Heart left ventricle (tissue), 16 donors: Measurements from ENCODE around the gene EXOC4. TPM values are rescaled to one million over a fixed set of nuclear protein-coding genes. Genes with fewer than 3 reads are reported as not detected.

Experiments
- ATAC-seq, 4 donors: fragments of 200-7000 bp; cut with Tn5 transposase; one replicate each; pipeline ENCODE4 v1.9.1; 2020 to 2022; ENCODE audit warnings: moderate library complexity in 4 of 4, mild to moderate bottlenecking in 3 of 4, moderate number of reproducible peaks in 1 of 4
- DNase-seq, 5 donors: peaks; one replicate each; pipeline ENCODE4 v3.0.0-alpha.2; 2020
- H3K27ac ChIP-seq, 12 donors: fragments of 200-600 bp; sonication (generic) in 4 of 12; one replicate each; pipeline versions ENCODE4 v1.5.0 to v1.8.0; 2016 to 2022; ENCODE audit warnings: mild to moderate bottlenecking in 2 of 12
- H3K27me3 ChIP-seq, 9 donors: fragments of 200-600 bp; sonication (generic) in 2 of 9; one replicate each; pipeline versions ENCODE4 v1.5.1 to v1.8.0; 2016 to 2022; ENCODE audit warnings: mild to moderate bottlenecking in 3 of 9
- H3K36me3 ChIP-seq, 9 donors: fragments of 200-600 bp; sonication (generic) in 2 of 9; one replicate each; pipeline versions ENCODE4 v1.5.0 to v1.8.0; 2018 to 2022; ENCODE audit warnings: mild to moderate bottlenecking in 2 of 9
- H3K4me1 ChIP-seq, 12 donors: fragments of 200-600 bp; sonication (generic) in 4 of 12; one replicate each; pipeline versions ENCODE4 v1.5.0 to v1.8.0; 2016 to 2022; ENCODE audit warnings: mild to moderate bottlenecking in 3 of 12
- H3K4me3 ChIP-seq, 12 donors: fragments of 200-600 bp; sonication (generic) in 4 of 12; one replicate each; pipeline versions ENCODE4 v1.5.0 to v1.8.0; 2017 to 2022; ENCODE audit warnings: mild to moderate bottlenecking in 9 of 12, moderate library complexity in 4 of 12
- H3K9me3 ChIP-seq, 12 donors: fragments of 200-600 bp; sonication (generic) in 4 of 12; one replicate each; pipeline versions ENCODE4 v1.5.0 to v1.8.0; 2016 to 2022; ENCODE audit warnings: mild to moderate bottlenecking in 1 of 12
- CTCF ChIP-seq, 12 donors: fragments of 200-600 bp; sonication (generic) in 4 of 12; IDR thresholded peaks; one replicate each; pipeline versions ENCODE4 v1.5.0 to v1.8.0; 2018 to 2022; ENCODE audit warnings: antibody characterized with exemption in 12 of 12, mild to moderate bottlenecking in 5 of 12
- POLR2A ChIP-seq, 2 donors: fragments of 450-650 bp; IDR thresholded peaks; one replicate each; pipeline ENCODE4 v1.6.1; 2017; ENCODE audit warnings: antibody characterized with exemption in 2 of 2, mild to moderate bottlenecking in 2 of 2, moderate library complexity in 2 of 2
- WGBS, 4 donors: extraction: QIAGEN DNeasy Blood & Tissue Kit in 2 of 4; methylation state at CpG; one replicate each; pipeline versions ENCODE4 v1.1.5 to v1.1.7; 2013 to 2018; 5-methylcytosine and 5-hydroxymethylcytosine counted together
- intact Hi-C, 10 donors: fragments of 100-400 bp; cut with DNase I; formaldehyde crosslinking; loops; one replicate each; pipeline versions ENCODE4 v1.11.1 to v1.14.2; 2022
- polyA plus RNA-seq, 2 donors: library from polyadenylated mRNA; stranded (reverse); fragments of 200-250 nt; gene quantifications; one replicate each; pipeline ENCODE4 v1.2.3, GENCODE V29; 2013
- total RNA-seq, 9 donors: library from RNA; depleted of rRNA in 2 of 9; stranded (reverse); fragments of >200 nt in 2 of 9; fragmentation: NEBNext Ultra II Directional in 3 of 9; extraction: Animal tissue kit (Norgen Biotek cat#: 25700) in 3 of 9; gene quantifications; one replicate each; pipeline versions ENCODE4 v1.1.0 to v1.2.4, GENCODE V29; 2016 to 2023
- donor health status: ischemic (EF 13 %, LVEDD 7.1; RV severe dilation, severe dysfunction).
- donor health status: healthy with polysubstance abuse.
- donor health status: DM: no; HTN: yes; CAD: no.
- donor health status: DM: no; HTN: no; CAD: no.
- donor health status: ischemic (EF 25% LVEDD 6.9; RV normal size, moderate dysfunction).
- donor health status: ischemic (EF 25% LVEDD 5.7; RV mildly dilated, moderate dysfunction).
- donor health status: healthy.
- donor health status: DM: yes; HTN: yes; CAD: no.
- donor health status: ischemic (EF 35%, LVEDD 5.7; RV mildly dilated, moderate dysfunction).
- donor health status: nonischemic (EF 11% LVEDD 7.7; RV severe dilation, severe dysfunction).
- donor health status: DM: yes; HTN: yes; CAD: no.
- donor health status: PGD.
- donor health status: ischemic (EF 29% LVEDD 5.4; RV normal size, mild dysfunction).
- donor health status: nonischemic (EF 23%, LVEDD 6.1; RV moderate dilation, normal function).

Gene EXOC4
- total and polyA plus RNA-seq, 11 donors, result 8.8 to 61.2 (median 33.8) TPM

DNA sequence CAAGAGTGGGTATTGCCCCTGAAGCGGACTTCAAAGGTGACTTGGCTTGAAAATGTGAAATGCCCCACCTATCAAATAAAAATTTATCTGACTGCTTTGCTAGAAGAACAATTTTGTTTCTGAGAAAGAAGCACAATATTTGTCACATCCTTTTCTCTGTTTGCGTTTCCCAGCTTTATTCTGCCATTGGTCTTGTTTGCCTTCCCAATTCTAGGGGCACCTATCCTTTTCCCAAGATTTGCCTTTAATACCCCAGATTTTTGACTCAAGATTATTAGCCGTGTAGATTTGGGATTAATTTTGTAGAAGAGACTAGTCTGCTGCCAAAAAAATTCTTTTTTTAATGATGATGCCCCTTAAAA lies 764.0 kb downstream of the EXOC4 start:
- no peaks in the 10 kb centered on the region for H3K27me3 ChIP-seq
- 83 to 89% (median 86%) methylated on average over 3 of the region's 3 CpGs for WGBS, 4 donors
- no peak overlapping the region for H3K27ac ChIP-seq
- intact Hi-C loops, result loop anchor here in 3 of 10 donors (10.0 kb wide), 3 partner anchors 1312 to 1702 kb away; no protein-coding TSS in a partner anchor
- no peak for ATAC-seq
- no peaks in the 10 kb centered on the region for H3K36me3 ChIP-seq
- no peak for DNase-seq
- H3K9me3 ChIP-seq, result no peaks in the 10 kb centered on the region
- no peak overlapping the region for H3K4me3 ChIP-seq
- H3K4me1 ChIP-seq, result peaks cover 0 to 4% (median 0%) of the 10 kb centered on the region in 12 donors
- no peak for TF ChIP-seq POLR2A (IDR thresholded peaks at IDR 0.05)
- peak in 1 of 12 donors; percentile 4 for TF ChIP-seq CTCF (IDR thresholded peaks at IDR 0.05)

DNA sequence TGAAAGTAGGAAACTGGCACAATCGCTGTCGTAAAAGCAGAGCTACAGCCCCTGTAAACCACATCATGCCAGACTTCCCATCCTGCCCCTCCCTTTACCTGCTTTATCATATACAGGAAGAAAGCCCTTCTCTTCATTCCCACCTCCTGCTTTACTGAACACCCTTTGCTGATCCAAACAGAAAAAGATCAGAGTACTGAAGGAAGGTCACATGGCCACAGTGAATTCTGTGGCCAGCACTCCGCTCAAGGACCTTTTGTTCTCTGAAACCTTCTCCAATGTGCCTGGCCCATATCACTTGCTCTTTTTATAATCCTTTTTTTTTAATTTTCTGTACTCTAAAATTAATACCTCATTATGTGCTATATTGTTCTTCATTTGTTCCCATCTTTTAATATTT lies 765.4 kb downstream of the EXOC4 start:
- peaks cover 0 to 6% (median 0%) of the 10 kb centered on the region in 12 donors for H3K4me1 ChIP-seq
- no peak for DNase-seq
- H3K27ac ChIP-seq, result no peak overlapping the region
- WGBS, 4 donors, result 86 to 97% (median 94%) methylated on average over 3 of the region's 3 CpGs
- H3K9me3 ChIP-seq, result no peaks in the 10 kb centered on the region
- ATAC-seq, result no peak
- intact Hi-C loops, result loop anchor here in 3 of 10 donors (10.0 kb wide), 3 partner anchors 1314 to 1704 kb away; no protein-coding TSS in a partner anchor
- TF ChIP-seq POLR2A (IDR thresholded peaks at IDR 0.05), result no peak
- TF ChIP-seq CTCF (IDR thresholded peaks at IDR 0.05), result no peak
- H3K4me3 ChIP-seq, result no peak overlapping the region
- H3K36me3 ChIP-seq, result no peaks in the 10 kb centered on the region
- no peaks in the 10 kb centered on the region for H3K27me3 ChIP-seq

- Histone ChIP-seq H3K27ac (no peak overlapping the region), H3K9me3 (no peaks in the 10 kb centered on the region), H3K4me1 (peaks cover 0 to 6% (median 0%) of the 10 kb centered on the region in 12 donors), H3K36me3 (no peaks in the 10 kb centered on the region), H3K27me3 (no peaks in the 10 kb centered on the region), H3K4me3 (no peak overlapping the region)
- no peak for TF ChIP-seq POLR2A (IDR thresholded peaks at IDR 0.05)
- TF ChIP-seq CTCF (IDR thresholded peaks at IDR 0.05), result no peak
- DNase-seq (no peak), ATAC-seq (no peak)
- intact Hi-C loops, result loop anchor here in 3 of 10 donors (10.0 kb wide), 3 partner anchors 1314 to 1704 kb away; no protein-coding TSS in a partner anchor
- 45 to 78% (median 63%) methylated on average over 2 of the region's 2 CpGs for WGBS, 4 donors
Observed at GRCh38 chr7:134019251-134019650, 766.4 kb downstream of the EXOC4 start.

- intact Hi-C loops, result no loop called here
- ATAC-seq, result no peak
- H3K27me3 ChIP-seq, result no peaks in the 10 kb centered on the region
- no peak for DNase-seq
- TF ChIP-seq POLR2A (IDR thresholded peaks at IDR 0.05) (no peak), CTCF (IDR thresholded peaks at IDR 0.05) (no peak)
- H3K4me1 ChIP-seq, result peaks cover 0 to 5% (median 0%) of the 10 kb centered on the region in 12 donors
- H3K9me3 ChIP-seq, result no peaks in the 10 kb centered on the region
- no peak overlapping the region for H3K27ac ChIP-seq
- no peak overlapping the region for H3K4me3 ChIP-seq
- no peaks in the 10 kb centered on the region for H3K36me3 ChIP-seq
- 93 to 100% (median 98%) methylated on average over 1 of the region's 1 CpG for WGBS, 4 donors
Observed at GRCh38 chr7:134021836-134022235, 769.0 kb downstream of the EXOC4 start.
